COLO829 (cell line): ENCODE results near the gene ME1.
"Not testable (repeated sequence)": the region's sequence is repeated elsewhere in the genome, so short reads cannot be mapped to it uniquely, and the experiment has no call there.

Experiments used
- DNase-seq: peaks from one replicate; pipeline ENCODE4 v3.0.0; 2012; ENCODE audit warnings: low spot score

Gene ME1

GRCh38 chr6:83431545-83432155 lies 799 bp upstream of the ME1 start:
- no peak for DNase-seq

GRCh38 chr6:83429857-83430610 lies 817 bp downstream of the ME1 start:
- DNase-seq = no peak

GRCh38 chr6:83429269-83429668 lies 1.6 kb downstream of the ME1 start:
- no peak for DNase-seq

GRCh38 chr6:83424392-83425018 lies 6.3 kb downstream of the ME1 start:
- no peak for DNase-seq

- DNase-seq = peak; percentile 52
Observed at GRCh38 chr6:83417880-83418663, 12.8 kb downstream of the ME1 start.

GRCh38 chr6:83413068-83413467 lies 17.8 kb downstream of the ME1 start:
- DNase-seq = no peak

- DNase-seq = peak; percentile 71
Observed at GRCh38 chr6:83411731-83412130, 19.1 kb downstream of the ME1 start.

GRCh38 chr6:83403191-83403590 lies 27.7 kb downstream of the ME1 start:
- no peak for DNase-seq

- DNase-seq = no peak
Observed at GRCh38 chr6:83389606-83390005, 41.2 kb downstream of the ME1 start.

GRCh38 chr6:83385473-83385872 lies 45.4 kb downstream of the ME1 start:
- no peak for DNase-seq

GRCh38 chr6:83384751-83385150 lies 46.1 kb downstream of the ME1 start:
- DNase-seq = no peak

- DNase-seq = no peak
Observed at GRCh38 chr6:83381949-83382348, 48.9 kb downstream of the ME1 start.

- DNase-seq = no peak
Observed at GRCh38 chr6:83378621-83379388, 52.0 kb downstream of the ME1 start.

- no peak for DNase-seq
Observed at GRCh38 chr6:83371423-83371822, 59.4 kb downstream of the ME1 start.

- DNase-seq = no peak
Observed at GRCh38 chr6:83370567-83370966, 60.3 kb downstream of the ME1 start.

- no peak for DNase-seq
Observed at GRCh38 chr6:83369692-83370091, 61.2 kb downstream of the ME1 start.

- no peak for DNase-seq
Observed at GRCh38 chr6:83368577-83368976, 62.3 kb downstream of the ME1 start.

- no peak for DNase-seq
Observed at GRCh38 chr6:83367104-83367503, 63.7 kb downstream of the ME1 start.

- no peak for DNase-seq
Observed at GRCh38 chr6:83365931-83366330, 64.9 kb downstream of the ME1 start.

- not testable (repeated sequence) for DNase-seq
Observed at GRCh38 chr6:83362349-83362748, 68.5 kb downstream of the ME1 start.

- no peak for DNase-seq
Observed at GRCh38 chr6:83359638-83360037, 71.2 kb downstream of the ME1 start.

- no peak for DNase-seq
Observed at GRCh38 chr6:83354747-83355146, 76.1 kb downstream of the ME1 start.
